H7 (cell line): ENCODE measurements around the gene HMGXB4. TPM values are rescaled to one million over a fixed set of nuclear protein-coding genes. Genes with fewer than 3 reads are reported as not detected.

Experiments used
- DNase-seq: peaks from one replicate; pipeline ENCODE4 v3.0.0; 2012
- H3K27me3 ChIP-seq: 2 replicates; pipeline ENCODE4 v1.6.0; 2011; ENCODE audit warnings: mild to moderate bottlenecking, low read length; ENCODE audit not compliant: control insufficient read depth, insufficient read depth
- H3K36me3 ChIP-seq: replicated peaks from 2 replicates; pipeline ENCODE4 v1.5.1; 2011; ENCODE audit warnings: low read length; ENCODE audit not compliant: control insufficient read depth, insufficient read depth
- H3K4me3 ChIP-seq: 2 replicates; pipeline ENCODE4 v1.5.1; 2011; ENCODE audit warnings: low read depth, mild to moderate bottlenecking, control low read depth, low read length, moderate library complexity; ENCODE audit not compliant: insufficient read depth
- total RNA-seq: library from RNA; depleted of rRNA; stranded (reverse); fragments of >200 nt; shearing (Covaris generic); gene quantifications from 2 replicates; pipeline ENCODE4 v1.2.3, GENCODE V29; 2014

The HMGXB4 gene
- total RNA-seq, 1 experiment from 2014 or later: 17.1 TPM

GRCh38 chr22:35288116-35288515 is 30.8 kb downstream of the HMGXB4 start:
- Histone ChIP-seq H3K27me3 (no peaks in the 10 kb centered on the region), H3K4me3 (no peak overlapping the region), H3K36me3 (peaks cover 32% of the 10 kb centered on the region)
- no peak for DNase-seq

GRCh38 chr22:35292786-35293185 is 35.5 kb downstream of the HMGXB4 start:
- Histone ChIP-seq H3K27me3 (no peaks in the 10 kb centered on the region), H3K4me3 (no peak overlapping the region), H3K36me3 (peaks cover 29% of the 10 kb centered on the region)
- no peak for DNase-seq

GRCh38 chr22:35296051-35296450 is 38.8 kb downstream of the HMGXB4 start:
- DNase-seq: no peak
- Histone ChIP-seq H3K36me3 (peaks cover 19% of the 10 kb centered on the region), H3K27me3 (no peaks in the 10 kb centered on the region), H3K4me3 (no peak overlapping the region)

- DNase-seq: no peak
- H3K36me3 ChIP-seq: peaks cover 2% of the 10 kb centered on the region
- peak overlapping the region; percentile 34 for H3K4me3 ChIP-seq
- no peaks in the 10 kb centered on the region for H3K27me3 ChIP-seq
Observed at GRCh38 chr22:35299217-35299672, 42.0 kb downstream of the HMGXB4 start.

GRCh38 chr22:35299673-35300499 is 42.6 kb downstream of the HMGXB4 start, which contains the start of gene TOM1:
Gene TOM1, plus strand, starts transcription at chr22:35299894. Its CDS starts 35 bp downstream, at chr22:35299929.
- Histone ChIP-seq H3K4me3 (peak within 1 kb of the TSS; percentile 82), H3K27me3 (no peaks in the 10 kb centered on the region), H3K36me3 (no peaks in the 10 kb centered on the region; the same call in 1 of the 2 replicates)
- peak; percentile 99 for DNase-seq

GRCh38 chr22:35301372-35301874 is 44.1 kb downstream of the HMGXB4 start:
- H3K27me3 ChIP-seq: no peaks in the 10 kb centered on the region
- DNase-seq: no peak
- H3K36me3 ChIP-seq: no peaks in the 10 kb centered on the region
- H3K4me3 ChIP-seq: no peak overlapping the region

GRCh38 chr22:35303029-35303624 is 45.8 kb downstream of the HMGXB4 start:
- H3K36me3 ChIP-seq: no peaks in the 10 kb centered on the region
- H3K27me3 ChIP-seq: no peaks in the 10 kb centered on the region
- no peak overlapping the region for H3K4me3 ChIP-seq
- no peak for DNase-seq

GRCh38 chr22:35305525-35306070 is 48.3 kb downstream of the HMGXB4 start:
- no peak overlapping the region for H3K4me3 ChIP-seq
- DNase-seq: no peak
- no peaks in the 10 kb centered on the region for H3K36me3 ChIP-seq

GRCh38 chr22:35306350-35306967 is 49.2 kb downstream of the HMGXB4 start:
- no peaks in the 10 kb centered on the region for H3K27me3 ChIP-seq
- H3K4me3 ChIP-seq: no peak overlapping the region
- H3K36me3 ChIP-seq: no peaks in the 10 kb centered on the region
- no peak for DNase-seq

More at GRCh38 chr22:35305525-35306070, 48.3 kb downstream of the HMGXB4 start:
- H3K27me3 ChIP-seq: no peaks in the 10 kb centered on the region

- no peaks in the 10 kb centered on the region for H3K27me3 ChIP-seq
- no peaks in the 10 kb centered on the region for H3K36me3 ChIP-seq
- DNase-seq: no peak
- no peak overlapping the region for H3K4me3 ChIP-seq
Observed at GRCh38 chr22:35307372-35307771, 50.1 kb downstream of the HMGXB4 start.

- Histone ChIP-seq H3K36me3 (no peaks in the 10 kb centered on the region), H3K4me3 (no peak overlapping the region), H3K27me3 (no peaks in the 10 kb centered on the region)
- no peak for DNase-seq
Observed at GRCh38 chr22:35307892-35308291, 50.6 kb downstream of the HMGXB4 start.

GRCh38 chr22:35308480-35309021 is 51.3 kb downstream of the HMGXB4 start:
- H3K4me3 ChIP-seq: no peak overlapping the region
- no peak for DNase-seq
- no peaks in the 10 kb centered on the region for H3K27me3 ChIP-seq
- no peaks in the 10 kb centered on the region for H3K36me3 ChIP-seq

GRCh38 chr22:35310556-35311550 is 53.6 kb downstream of the HMGXB4 start:
- peak; percentile 61 for DNase-seq

More at GRCh38 chr22:35310556-35311550, 53.6 kb downstream of the HMGXB4 start:
- Histone ChIP-seq H3K4me3 (no peak overlapping the region), H3K27me3 (no peaks in the 10 kb centered on the region), H3K36me3 (no peaks in the 10 kb centered on the region; the same call in 1 of the 2 replicates)
